Fibroblast of mammary gland (primary cell): ENCODE results near the gene SLC24A5.

Source experiments
- DNase-seq: peaks from one replicate; pipeline ENCODE4 v3.0.0-alpha.2; 2010; ENCODE audit warnings: low read depth
- H3K4me3 ChIP-seq: 2 replicates; pipeline ENCODE4 v1.5.1; 2011; ENCODE audit warnings: low read depth, mild to moderate bottlenecking, low read length, moderate library complexity; ENCODE audit not compliant: control insufficient read depth
- CTCF ChIP-seq: conservative IDR thresholded peaks from 2 replicates; pipeline ENCODE4 v1.5.1; 2011; ENCODE audit warnings: low read depth, low read length, inconsistent platforms; ENCODE audit not compliant: control insufficient read depth, insufficient read depth

SLC24A5 gene

GRCh38 chr15:48105936-48106335 lies 14.9 kb upstream of the SLC24A5 start:
- no peak overlapping the region for H3K4me3 ChIP-seq
- DNase-seq: no peak
- no peak for TF ChIP-seq CTCF

GRCh38 chr15:48109212-48109611 lies 11.6 kb upstream of the SLC24A5 start:
- no peak for DNase-seq
- no peak for TF ChIP-seq CTCF
- no peak overlapping the region for H3K4me3 ChIP-seq

- DNase-seq: no peak
- no peak for TF ChIP-seq CTCF
- no peak overlapping the region for H3K4me3 ChIP-seq
Measured at GRCh38 chr15:48109856-48110531, 10.8 kb upstream of the SLC24A5 start.

DNA sequence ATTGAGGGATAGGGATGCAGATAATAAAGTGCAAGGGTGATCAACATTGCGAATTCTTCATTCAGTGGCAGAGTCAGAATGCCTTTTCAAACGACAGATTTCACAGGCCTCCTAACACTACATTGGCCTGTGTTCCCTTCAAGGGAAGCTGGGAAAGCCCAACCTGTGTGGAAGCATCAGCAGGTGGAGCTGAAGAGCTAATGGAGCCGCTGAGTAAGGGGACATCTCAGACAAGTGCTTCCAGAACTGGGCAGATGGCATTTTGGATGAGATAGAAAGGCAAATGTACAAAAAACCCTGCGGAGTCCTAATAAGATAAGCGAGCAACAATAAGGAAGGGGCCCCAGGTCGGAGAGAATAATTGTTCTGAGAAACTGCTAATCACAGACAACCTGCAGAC lies 8.5 kb upstream of the SLC24A5 start:
- TF ChIP-seq CTCF: peak; percentile 24
- H3K4me3 ChIP-seq: no peak overlapping the region
- peak; percentile 15 for DNase-seq

DNA sequence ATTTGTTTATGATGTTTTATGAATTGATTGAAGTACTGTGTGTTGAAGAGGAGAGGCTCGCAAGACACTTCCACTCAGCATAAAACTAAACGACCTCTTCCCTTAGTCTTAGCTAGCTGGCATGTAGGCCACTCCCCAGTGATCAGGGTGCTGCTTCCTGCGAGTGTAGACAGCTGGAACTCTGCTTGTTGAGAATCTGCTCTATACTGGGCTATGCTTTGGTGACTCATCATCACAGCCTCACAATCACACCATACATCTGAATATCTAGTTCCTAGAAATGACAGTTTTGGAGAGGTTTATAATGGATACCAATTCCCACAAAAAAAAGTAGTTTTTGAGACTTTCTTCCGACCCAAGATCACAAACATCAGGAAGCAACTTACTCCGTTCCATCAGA lies 1.5 kb upstream of the SLC24A5 start:
- DNase-seq: no peak
- TF ChIP-seq CTCF: no peak
- H3K4me3 ChIP-seq: no peak overlapping the region

GRCh38 chr15:48121849-48122248 lies 1.1 kb downstream of the SLC24A5 start:
- DNase-seq: no peak
- H3K4me3 ChIP-seq: no peak overlapping the region
- TF ChIP-seq CTCF: no peak
